GM19397 (cell line): ENCODE data around the gene NUP205.

Experiments used
- ATAC-seq: cut with Tn5 transposase; IDR thresholded peaks from one replicate; pipeline ENCODE4 v1.9.1; 2021; ENCODE audit warnings: mild to moderate bottlenecking, moderate library complexity; ENCODE audit not compliant: unreplicated experiment

The NUP205 gene, protein sequence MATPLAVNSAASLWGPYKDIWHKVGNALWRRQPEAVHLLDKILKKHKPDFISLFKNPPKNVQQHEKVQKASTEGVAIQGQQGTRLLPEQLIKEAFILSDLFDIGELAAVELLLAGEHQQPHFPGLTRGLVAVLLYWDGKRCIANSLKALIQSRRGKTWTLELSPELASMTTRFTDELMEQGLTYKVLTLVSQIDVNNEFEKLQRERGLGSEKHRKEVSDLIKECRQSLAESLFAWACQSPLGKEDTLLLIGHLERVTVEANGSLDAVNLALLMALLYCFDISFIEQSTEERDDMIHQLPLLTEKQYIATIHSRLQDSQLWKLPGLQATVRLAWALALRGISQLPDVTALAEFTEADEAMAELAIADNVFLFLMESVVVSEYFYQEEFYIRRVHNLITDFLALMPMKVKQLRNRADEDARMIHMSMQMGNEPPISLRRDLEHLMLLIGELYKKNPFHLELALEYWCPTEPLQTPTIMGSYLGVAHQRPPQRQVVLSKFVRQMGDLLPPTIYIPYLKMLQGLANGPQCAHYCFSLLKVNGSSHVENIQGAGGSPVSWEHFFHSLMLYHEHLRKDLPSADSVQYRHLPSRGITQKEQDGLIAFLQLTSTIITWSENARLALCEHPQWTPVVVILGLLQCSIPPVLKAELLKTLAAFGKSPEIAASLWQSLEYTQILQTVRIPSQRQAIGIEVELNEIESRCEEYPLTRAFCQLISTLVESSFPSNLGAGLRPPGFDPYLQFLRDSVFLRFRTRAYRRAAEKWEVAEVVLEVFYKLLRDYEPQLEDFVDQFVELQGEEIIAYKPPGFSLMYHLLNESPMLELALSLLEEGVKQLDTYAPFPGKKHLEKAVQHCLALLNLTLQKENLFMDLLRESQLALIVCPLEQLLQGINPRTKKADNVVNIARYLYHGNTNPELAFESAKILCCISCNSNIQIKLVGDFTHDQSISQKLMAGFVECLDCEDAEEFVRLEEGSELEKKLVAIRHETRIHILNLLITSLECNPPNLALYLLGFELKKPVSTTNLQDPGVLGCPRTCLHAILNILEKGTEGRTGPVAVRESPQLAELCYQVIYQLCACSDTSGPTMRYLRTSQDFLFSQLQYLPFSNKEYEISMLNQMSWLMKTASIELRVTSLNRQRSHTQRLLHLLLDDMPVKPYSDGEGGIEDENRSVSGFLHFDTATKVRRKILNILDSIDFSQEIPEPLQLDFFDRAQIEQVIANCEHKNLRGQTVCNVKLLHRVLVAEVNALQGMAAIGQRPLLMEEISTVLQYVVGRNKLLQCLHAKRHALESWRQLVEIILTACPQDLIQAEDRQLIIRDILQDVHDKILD (N-terminal part only)

GRCh38 chr7:135557455-135558336 lies at the start of gene NUP205:
Gene NUP205 (plus strand): TSS chr7:135557917. CDS start chr7:135557945, 28 bp downstream.
- peak; percentile 79 for ATAC-seq

DNA sequence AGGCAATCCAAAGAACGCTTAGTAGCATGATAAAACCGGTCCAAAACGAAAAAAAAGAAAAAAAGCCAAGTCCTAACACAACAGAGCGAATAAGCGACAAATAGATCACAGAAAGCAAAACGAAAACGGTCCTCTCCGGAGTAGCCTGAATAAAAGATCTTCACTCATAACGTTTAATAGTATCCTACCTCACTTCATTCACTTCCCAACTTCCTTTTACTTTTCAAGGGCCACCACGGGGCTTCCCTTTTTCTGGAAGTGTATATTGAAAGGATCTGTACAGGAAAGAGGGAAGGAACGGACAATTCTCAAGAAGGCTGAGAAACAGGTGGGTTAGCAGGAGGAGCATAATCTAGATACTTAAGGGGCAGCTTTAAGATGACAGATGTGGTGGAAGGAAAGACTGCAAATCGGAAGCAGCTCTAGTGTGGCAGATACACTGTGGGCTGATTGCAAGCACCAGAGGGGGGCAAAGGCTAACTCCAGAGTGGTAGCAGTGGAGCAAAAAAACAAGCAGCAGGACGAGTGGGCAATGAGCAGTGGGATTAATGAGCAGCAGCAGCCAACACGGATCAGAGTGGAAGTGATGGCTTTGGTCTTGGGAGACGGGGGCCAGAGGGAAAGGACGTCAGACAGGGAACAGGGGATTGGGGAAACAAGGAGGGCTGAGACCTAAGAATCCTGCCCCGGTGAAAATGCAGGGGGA lies 48.7 kb upstream of the NUP205 start:
- peak; percentile 17 for ATAC-seq

GRCh38 chr7:135509589-135509838 lies 48.2 kb upstream of the NUP205 start:
- no peak for ATAC-seq

DNA sequence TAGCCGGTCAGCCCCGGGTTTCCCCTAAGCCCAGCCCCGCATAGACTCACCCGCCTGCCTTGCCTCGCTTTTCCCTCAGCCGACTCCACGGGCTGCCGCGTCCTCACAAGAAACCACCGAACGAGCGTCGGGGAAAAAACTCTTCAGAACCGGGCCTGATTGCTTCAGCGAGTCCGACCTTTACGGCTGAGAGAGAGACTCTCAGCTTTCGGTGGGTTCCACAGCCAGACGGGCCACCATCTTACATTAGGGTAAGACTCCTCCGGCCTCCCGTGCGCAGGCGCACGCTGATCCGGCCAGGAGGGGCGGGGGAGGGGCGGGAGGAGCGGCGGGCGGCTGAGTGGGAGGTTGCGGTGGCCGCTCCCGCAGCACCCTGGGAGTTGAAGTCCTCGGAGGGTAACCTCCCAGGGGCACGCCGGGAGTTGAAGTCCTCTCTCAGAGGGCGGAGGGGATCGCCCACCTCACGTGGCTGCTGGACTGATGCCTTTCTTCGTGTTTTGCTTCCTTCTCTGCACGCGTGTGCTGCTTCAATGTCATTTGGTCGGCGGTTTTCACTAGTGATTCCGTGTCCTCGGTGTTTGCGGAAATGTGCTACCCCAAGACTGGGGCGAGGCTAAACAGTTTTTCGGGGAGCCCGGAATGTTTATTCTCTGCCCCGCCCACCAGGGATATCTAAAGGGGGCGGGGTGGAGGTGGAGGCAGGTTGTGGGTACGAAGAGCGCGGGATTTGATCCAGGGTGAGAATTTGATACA lies 47.7 kb upstream of the NUP205 start, which contains the start of gene CNOT4:
Gene CNOT4 (minus strand): TSS at position 264 of the 753 bp plus-strand sequence. CDS start 71,771 bp downstream, outside the sequence.
- ATAC-seq = peak; percentile 97

DNA sequence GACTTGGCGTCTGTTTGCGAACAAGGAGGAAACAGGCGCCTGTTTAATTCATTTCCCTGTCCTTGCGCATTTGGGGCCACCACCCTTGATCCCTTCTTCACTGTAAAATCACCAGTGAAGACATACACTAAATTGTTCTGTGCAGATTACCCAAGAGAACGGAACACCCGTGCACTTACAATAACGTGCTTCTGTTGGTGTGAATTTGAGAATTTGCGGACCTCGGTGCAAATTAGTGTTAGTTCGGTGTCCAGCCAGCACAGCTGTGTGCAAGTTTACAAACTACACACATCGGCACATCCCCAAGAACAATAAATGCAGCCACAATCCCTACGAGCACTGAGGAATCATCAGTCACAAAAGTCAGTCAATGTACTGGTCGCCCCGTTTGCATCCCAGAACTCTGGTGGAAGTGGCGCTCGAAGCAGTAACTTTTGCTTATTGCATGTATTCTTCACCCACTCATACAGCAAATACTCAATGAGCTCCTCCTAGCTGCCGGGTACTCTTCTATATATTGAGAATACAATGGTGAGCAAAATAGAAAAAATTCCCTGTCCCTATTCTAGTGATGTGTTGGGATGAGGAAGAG lies 47.0 kb upstream of the NUP205 start:
- ATAC-seq = no peak

GRCh38 chr7:135512135-135512887 lies 45.4 kb upstream of the NUP205 start:
- ATAC-seq = no peak

GRCh38 chr7:135514856-135515255 lies 42.9 kb upstream of the NUP205 start:
- no peak for ATAC-seq

- ATAC-seq = no peak
Observed at GRCh38 chr7:135517060-135517459, 40.7 kb upstream of the NUP205 start.

DNA sequence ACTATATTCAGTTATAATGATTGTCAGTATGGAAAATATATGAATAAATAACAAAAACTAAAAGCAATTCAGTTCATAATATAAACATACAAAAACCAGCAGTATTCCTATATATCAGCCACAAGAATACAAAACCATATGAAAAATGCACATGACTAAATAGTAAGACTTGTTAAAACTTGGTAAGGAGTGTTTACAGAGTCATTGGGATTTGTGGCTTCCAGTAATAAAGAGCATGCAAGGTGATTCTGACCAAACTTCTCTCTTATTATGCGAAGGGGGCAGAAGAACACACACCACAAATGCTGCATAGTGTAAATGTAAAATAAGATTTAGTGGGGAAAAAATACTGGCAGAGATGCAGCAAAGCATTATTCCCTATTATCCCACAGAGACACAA lies 39.0 kb upstream of the NUP205 start:
- no peak for ATAC-seq

DNA sequence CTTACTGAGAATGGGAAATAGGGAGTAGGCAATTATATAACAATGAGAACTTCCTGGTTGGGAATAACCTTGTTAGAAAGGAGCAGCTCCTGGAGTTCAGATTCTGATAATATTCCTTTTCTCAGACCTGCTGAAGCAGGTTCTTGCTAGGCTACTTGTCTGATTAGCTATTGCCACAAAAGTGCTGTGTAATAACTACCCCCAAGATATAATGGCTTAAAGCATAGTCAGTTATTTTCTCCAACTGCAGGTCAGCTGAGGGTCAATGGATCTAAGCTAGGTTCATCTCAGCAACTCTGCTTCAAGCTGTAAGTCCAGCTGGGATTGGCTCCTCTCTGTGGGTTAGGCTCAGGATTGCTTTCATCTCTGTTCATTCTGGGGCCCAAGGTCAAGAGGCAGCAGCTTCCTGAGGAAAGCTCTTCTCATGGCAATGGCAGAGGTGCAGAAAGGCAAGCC lies 38.5 kb upstream of the NUP205 start:
- no peak for ATAC-seq

GRCh38 chr7:135519871-135520270 lies 37.8 kb upstream of the NUP205 start:
- no peak for ATAC-seq

- ATAC-seq = no peak
Observed at GRCh38 chr7:135522509-135522908, 35.2 kb upstream of the NUP205 start.

DNA sequence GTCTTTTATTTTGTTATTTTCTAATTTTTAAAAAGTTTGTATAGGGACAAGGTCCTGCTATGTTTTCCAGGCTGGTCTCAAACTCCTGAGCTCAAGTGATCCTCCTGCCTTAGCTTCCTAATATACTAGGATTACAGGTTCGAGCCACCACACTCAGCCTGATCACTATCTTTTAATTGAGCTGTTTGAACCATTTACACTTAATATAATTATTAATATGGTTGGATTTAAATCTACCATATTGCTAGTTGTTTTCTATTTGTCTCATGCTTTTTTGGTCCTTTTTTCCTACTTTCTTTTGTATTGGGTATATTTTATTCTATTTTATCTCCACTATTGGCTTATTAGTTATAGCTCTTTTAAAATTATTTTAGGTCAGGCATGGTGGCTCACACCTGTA lies 34.6 kb upstream of the NUP205 start:
- no peak for ATAC-seq

DNA sequence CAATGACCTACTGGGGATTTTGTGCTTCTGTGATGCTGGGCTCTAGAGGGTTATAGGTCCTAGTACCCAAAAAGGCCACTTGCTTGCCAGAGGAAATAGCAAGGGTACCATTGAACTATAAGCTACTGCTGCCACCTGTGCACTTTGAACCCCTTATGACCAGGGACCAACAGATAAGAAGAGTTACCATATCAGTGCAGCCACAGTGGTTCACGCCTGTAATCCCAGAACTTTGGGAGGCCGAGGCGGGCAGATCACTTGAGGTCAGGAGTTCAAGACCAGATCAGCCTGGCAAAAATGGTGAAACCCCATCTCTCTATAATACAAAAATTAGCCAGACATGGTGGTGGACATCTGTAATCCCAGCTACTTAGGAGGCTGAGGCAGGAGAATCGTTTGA lies 32.3 kb upstream of the NUP205 start:
- no peak for ATAC-seq

GRCh38 chr7:135527025-135527424 lies 30.7 kb upstream of the NUP205 start:
- no peak for ATAC-seq

GRCh38 chr7:135536150-135536549 lies 21.6 kb upstream of the NUP205 start:
- ATAC-seq = no peak

DNA sequence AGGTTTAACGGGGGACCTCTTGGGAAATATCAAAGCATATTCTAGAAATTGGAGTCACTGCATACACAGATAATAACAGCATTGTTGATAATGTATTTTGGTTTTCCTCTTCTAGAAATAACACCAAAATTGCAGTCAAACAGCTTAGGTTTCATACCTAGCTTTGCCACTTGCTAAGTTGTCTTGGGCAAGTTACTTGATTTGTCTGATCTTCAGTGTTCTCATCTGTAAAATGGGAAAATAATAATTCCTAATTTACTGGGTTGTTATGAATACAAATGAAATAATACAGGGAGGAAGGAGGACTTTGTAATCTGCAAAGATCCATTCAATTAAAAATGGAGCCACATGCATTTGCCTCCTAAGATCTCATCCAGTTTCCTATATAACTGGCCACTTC lies 20.3 kb upstream of the NUP205 start:
- no peak for ATAC-seq

DNA sequence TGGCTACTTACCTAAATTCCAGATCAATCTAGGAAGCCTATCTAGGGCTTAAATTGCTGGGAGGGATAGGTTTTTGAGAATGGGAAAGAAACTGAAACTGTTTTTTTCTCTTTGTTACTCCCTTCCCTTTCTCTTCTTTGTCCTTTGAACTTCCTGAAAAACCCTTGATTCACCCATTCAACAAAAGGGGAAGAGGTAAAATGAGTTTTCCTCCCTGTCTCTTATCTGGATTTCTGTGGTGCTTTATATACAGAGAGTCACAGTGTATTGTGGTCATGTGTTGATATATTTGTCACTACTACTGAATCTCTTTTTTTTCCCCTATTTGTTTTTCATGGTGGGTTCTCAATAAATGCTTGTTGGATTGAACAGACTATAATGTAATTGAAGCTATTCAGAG lies 19.8 kb upstream of the NUP205 start:
- no peak for ATAC-seq
